HG03354 (cell line): ENCODE measurements around the gene CAMTA1.

Experiments
- ATAC-seq: cut with Tn5 transposase; IDR thresholded peaks from one replicate; pipeline ENCODE4 v1.9.1; 2021; ENCODE audit warnings: mild to moderate bottlenecking; ENCODE audit not compliant: unreplicated experiment, poor library complexity, severe bottlenecking

CAMTA1 gene

DNA sequence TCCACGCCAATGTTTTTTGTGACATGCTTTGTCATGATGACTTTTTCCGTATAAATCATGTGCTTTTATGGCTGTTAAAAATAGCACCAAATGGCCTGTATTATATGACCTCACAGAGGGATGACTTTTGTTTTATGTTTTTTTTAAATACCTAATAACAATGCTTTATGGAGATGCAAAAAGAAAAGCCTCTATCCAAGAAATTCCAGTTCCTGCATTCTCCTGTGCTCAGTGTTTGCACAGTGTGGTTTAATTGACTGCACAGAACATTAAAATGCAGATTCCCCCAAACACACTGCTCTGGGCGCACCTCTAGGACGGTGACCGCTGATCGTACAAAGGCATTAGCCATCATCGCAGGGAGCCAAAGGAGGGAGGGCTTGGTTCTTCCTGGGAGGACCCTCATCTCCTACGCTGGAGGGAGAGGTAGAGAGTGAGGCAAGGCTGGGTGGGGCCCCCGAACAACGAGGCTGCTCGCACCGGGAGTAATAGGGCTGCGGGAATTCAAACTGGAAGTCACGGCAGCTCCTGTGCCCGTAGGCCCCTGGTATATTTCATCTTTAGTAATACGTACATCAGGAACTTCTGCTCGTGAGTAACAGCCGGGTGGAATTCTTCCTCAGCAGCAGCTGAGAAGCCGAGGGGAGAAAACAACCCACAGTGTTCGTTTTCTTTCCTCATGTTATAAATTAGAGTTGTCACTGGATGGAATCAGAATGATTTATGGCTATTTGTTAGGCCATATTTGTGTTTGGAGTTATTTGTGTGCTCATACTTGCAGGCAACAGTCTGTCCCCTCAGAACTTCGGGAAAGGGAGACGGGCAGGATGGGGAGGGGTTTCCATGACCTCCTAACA is 465.6 kb downstream of the CAMTA1 start:
- ATAC-seq = no peak

DNA sequence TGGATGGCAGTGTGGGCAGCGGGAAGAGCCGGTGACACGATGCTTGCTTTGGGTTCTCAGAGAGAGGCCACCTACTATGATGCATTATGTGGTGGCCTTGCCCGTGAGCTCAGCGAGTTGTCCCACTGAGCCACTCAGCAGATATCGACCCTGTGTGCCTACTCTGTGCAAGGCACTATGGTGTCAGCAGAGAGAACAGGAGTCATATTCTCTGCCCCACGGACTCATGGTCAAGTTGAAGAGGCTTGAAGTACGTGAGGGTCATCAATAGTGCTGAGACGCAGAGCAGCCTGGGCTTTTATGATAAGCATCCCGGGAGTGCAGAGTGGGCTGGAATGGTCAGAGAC is 466.2 kb downstream of the CAMTA1 start:
- ATAC-seq = no peak

DNA sequence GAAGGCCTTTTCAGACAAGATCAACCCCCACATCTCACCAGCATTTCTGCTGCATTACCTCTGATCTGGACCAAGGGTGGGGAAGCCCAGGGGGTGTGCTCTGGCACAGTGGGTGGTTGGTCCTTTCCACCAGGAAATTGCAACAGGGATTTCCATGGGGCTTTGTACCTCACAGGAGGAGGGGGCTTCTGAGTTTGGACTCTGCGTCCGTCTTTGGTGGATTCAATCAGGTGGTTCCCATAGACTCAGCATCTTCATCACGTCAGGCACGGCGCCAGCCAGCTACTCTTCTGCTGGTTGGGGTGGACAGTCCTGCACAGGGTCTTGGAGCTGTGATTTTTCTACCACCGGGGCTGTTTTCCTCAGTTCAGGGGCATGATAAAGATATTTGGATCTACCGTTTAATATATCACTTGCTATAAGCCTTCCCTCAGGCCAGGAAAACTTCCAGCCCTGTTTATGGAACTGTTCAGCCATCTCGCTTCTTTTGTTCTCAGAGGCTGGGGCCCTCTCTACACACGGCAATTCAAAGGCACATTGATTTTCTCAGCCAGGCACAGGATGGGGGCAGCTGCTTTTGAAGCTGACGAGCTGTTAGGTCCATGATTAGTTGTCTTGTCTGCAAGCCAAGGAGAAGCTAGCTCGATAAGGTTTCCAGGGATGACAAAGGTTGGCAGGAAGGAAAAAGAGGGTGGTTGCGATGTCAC is 467.3 kb downstream of the CAMTA1 start:
- no peak for ATAC-seq

DNA sequence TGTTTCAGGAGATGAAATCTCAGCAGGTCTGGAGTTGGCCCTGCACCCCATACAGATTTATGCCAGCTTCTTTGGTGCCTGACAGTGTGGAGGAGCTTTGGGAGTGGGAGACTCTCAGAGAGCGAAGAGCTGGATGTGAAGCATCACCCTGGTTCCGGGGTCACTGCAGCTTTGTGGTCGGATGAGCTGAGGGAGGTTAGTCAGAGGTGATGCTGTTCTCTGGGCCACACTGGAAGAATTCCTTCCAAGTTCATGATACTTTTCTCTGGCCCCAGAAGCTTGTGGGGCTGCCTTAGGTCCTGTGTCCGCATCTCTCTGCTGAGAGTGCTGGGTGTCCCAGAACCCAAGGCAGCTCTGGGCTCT is 467.8 kb downstream of the CAMTA1 start:
- ATAC-seq = no peak

DNA sequence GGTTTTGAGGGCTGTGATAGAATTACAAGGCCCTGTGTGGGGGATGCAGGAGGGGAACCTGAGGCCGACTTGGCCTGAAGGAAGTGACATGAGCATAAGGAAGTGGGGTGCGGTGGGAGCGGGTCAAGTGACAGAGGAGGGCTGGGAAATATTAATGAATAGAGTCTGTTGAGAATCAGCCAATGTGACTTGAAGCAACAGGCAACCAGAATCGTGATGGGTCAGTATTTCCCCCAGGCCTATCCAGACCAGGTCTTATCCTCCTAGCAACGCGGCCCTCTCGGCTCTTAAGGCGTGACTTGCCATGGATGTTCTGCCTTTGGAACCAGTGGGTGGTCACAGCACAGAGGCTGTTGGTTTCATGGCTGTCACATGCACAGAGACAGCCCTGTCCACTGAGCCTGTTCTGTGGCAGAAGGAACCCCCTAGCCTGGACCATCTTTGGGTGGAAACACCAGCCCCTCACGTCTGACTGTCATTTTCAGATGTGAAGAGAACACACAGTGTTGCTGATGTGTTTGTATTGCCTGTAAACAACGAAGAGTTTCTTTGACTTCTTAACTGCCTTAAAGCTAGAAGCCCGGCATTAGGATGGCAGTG is 468.8 kb downstream of the CAMTA1 start:
- no peak for ATAC-seq

DNA sequence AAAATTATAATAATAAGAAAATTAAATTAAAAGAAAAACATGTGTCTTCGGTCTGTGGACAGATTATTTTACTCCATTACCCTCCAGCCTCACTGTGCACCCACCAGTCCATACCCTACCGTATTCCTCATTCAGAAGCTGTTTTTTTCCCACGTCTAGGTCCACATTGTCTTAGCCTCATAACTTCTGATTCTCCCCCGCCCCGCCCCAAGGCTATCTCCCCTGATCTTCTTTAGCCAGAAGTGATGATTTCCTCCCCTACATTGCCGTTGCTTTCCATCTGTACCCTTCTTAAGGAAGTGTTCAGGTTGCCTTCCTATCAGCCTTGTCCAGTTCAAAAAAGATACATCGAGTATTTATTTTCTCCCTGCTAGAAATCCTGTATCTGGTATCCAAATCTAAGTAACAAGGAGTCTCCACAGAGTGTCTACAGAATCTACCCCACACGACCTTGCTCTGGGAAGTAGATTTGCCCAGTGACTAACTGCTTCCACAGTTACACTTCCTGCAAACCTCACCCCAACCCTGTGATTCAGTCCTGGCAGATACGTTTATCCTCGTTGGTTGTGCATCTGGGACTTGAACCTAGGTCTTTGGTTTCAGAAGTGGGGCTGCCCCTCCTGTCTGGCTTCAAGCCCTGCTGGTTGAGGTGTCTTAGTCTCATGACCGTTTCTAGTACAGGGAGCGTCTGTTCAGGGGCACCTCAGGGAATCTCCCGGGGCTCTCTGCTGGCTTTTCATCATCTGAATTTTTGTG is 470.2 kb downstream of the CAMTA1 start:
- no peak for ATAC-seq

DNA sequence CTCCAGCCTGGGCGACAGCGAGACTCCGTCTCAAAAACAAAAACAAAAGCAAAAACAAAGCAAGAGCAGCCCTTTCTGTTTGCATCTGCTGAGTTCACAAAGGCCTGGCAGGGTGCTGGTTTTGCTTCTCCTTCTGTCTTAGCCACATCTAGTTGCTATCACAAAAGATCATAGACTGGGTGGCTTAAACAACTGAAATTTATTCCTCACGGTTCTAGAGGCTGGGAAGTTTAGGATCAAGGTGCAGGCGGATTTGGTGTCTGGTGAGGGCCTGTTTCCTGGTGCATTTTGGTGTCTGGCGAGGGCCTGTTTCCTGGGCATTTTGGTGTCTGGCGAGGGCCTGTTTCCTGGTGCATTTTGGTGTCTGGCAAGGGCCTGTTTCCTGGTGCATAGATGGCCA is 471.3 kb downstream of the CAMTA1 start:
- ATAC-seq = no peak

DNA sequence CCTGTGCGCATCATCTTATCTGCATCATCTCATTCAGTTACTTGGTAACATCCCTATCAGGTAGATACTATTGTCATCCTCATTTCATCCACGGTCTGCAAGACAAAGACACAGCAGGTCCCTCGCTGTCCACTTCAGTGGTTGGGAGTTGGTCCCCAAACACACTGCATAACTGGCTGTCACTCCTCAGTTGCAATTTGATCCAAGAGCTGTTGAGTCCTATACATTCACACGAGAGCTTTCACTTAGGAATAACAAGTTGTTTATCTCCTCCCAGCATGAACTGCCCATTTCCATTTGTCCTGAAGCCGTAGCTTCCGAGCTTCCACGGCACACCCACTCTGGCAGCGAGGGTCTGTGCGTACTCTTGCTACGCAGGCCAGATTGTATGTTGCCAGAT is 472.0 kb downstream of the CAMTA1 start:
- ATAC-seq = no peak

DNA sequence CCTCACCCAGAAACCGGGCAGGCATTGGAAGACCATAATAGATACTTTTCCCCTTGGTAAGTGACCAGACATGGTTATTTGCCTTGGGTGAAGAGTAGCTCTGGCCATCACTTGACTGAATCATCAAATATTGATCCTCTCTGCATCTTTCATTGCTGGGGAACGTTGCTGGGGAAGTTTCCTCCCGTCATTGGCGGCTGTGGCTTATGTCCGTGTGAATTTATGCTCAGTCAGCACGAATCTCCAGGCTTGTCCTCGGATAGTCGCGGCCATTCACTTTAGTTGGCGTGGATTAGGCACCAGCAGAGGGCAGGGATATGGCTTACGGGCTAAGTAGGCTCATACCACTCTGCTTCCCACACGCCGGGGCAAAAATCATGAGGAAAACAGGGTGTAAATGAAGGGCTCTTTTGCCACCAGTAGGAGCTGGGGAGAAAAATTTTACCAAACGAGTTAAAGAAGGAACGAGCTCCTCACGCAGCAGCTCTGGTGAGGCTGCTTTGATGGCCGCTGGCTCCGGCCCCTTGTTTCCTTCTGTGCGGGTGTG is 473.4 kb downstream of the CAMTA1 start:
- no peak for ATAC-seq

DNA sequence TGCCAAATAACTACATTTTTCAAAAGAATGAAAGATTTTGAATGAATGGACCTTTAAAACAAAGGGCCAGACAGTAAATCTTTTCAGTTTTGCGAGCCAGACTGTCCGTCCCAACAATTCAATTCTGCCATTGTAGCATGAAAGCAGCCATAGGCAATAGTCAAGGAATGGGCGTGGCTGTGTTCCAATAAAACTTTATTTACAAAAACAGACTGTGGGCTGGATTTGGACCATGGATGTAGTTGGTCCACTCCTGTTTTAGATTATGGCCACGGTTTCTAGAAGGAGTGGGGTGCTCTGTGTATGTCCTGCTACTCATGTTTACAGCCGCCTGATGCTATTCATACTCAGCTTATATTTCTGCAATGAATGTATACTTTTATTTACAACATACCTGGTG is 474.7 kb downstream of the CAMTA1 start:
- no peak for ATAC-seq

DNA sequence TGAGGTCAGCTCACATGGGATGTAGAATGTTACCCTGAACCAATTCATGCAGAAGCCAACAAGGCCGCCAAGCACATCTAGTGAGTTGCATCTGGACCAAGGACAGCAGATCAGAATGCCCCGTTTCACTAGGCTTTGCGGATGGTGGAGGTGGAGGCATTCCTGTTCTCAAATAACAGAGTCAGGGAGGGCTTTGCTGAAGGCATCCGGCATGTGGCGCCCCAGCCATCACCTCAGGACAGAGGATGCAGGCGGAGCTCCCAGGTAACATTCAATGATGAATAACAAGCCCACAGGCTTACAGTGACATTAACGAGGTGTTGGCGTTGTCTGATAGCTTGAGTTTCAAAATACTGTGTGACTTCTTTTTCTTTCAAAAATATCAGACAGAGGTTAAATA is 476.2 kb downstream of the CAMTA1 start:
- ATAC-seq = no peak

DNA sequence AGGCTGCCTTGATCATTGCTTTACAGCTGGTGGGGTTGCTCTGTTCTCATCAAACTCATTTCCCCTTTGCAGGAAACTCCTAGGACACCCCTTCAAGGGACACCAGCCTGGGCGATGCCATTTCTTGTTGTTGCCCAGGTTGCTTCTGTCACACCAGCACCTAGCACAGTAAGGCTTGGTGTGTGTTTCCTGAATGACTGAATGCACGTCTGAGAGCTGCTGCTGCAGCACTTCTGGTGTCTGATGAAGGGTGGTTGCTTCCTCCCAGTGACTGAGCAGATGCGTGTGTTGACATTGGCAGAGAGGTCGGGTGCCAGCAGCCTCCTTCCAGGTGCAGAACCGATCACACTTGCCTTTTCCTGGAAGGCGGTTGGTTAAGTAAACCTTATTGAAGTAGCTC is 477.4 kb downstream of the CAMTA1 start:
- no peak for ATAC-seq

DNA sequence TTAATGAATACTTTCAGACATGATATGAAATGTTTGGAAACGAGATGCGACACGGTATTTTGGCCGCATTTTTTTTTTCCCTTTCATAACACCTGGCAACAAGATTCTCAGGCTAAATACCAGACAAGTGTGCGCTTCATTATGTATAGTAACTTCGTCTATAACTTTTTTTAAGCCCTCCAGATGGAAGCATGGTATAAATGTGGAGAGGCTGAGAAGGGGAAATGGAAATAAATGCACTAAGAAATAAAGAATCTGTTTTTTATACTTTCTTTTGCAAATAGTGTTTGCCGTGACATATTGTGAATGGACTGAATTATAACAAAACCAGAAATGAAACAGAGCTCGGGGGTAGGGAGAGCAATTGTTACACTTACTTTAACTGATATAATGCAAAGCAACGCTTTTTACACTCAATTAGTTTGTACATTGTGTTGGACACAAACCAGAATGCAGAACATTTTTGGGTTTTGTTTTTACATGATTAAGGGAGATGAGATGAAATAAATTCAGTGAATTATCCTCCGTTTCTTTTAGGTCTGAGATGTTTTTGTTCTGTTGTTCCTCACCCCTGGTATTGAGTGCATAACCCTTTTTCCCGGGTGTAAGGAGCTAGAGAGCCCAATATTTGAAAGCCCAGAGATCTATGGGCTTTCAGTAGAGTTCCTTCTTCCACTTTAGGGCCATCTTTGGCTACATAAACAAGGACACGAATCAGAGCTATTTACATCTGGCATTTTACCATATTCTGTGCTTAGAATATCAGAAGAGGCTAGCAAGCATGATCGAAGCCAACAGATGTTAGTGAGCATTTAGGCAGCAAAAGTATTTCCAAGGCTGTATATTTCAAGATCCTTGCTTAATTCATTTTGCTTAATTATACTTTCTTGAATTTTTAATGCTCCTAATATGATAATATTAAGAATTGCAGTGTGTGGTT is 478.0 kb downstream of the CAMTA1 start:
- no peak for ATAC-seq

DNA sequence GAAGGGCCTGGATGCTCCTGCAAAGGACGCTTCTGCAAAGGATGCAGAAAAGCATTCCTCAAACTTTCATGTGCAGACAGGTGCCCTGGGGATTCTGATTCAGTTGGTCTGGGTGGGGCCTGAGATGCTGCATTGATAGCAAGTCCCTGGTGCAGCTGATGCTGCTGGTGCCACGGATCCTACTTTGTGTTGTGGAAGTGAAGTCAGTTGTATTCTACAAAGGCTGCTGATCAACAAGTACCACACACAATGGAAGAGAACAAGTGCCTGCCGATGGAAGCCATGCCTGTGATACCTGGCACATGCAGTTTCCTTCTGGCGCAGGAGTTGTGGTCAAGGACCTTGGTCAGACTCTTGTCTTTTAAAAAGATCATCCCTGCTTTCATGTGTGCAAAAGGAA is 478.8 kb downstream of the CAMTA1 start:
- ATAC-seq = no peak

DNA sequence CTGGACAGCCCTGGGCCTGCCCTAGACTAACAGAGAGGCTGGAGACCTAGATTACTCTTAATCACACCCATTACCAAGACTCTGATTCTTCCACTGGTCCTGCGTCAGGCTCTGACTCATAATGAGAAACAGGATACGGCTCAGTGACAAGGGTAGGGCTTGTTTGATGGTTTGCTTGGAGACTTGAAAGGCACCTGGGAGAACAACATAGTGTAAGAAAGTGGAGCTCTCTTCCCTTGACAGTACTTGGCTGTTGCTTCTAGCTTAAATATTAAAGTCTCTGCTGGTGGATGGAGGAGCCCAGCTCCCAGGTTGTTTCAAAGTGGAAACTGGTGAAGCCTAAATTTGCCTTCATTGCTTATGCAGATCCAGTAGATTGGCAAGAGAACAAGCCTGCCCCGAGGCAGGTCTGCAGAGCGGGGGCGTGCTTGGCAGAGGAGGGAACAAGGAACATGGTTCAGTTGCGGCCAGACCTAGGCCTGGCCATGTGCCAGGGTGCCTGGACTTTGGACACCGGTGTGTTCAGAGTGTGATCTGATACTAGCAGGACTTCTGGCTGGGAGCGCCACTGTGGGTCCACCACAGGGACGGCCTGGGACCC is 480.6 kb downstream of the CAMTA1 start:
- ATAC-seq = no peak

DNA sequence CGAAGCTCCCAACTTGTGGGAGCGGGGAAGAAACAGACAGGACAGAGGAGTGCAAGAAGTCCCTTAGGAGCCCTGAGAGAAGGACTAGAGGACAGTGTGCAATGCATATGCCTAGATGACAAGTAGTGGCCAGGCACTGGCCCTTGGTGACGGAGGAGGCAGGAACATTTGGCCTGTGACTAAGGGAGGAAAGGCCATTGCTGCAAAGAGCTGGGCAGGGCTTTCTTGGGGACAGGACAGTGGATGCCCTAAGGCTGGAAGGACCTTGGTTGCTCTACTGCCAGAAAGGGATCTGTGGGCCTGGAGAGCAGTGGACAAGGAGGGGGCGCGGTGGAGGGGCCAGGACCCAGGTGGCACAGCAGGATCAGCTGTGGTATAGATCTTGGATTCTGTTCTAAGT is 481.3 kb downstream of the CAMTA1 start:
- ATAC-seq = no peak

DNA sequence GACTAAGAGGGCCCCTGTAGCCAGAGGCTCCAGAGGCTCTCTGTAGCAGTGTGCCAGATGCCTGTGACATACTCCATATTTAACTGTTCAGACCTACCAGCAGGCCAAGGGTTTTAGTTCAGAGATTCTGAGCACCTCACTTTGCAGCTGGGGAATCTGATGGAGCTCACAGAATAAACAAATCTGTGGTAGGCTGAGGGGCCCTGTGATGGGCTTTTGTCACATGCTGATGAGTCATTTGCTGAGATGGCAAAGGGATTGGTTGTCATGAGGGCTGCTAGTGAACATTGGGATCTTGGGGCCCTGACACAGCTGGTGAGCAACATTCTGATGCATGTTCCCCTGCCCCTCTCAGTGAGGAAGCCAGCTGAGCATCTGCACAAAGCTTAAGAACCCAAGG is 482.2 kb downstream of the CAMTA1 start:
- no peak for ATAC-seq

DNA sequence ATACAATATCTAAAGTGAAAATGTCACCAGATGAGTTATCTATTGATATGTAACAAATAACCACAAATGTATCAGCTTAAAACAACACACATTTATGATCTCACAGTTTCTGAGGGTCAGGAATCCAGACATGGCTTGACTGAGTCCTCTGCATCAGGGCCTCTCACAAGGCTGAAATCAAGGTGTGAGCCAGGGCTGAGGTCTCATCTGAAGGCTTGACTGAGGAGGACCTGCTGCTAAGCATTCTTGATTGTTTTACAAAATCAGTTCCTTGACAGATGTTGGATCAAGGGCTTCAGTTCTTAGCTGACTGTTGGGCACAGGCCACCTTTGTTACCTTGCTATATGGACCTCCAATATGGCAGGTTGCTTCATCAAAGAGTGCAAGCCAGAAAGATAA is 483.7 kb downstream of the CAMTA1 start:
- ATAC-seq = no peak

DNA sequence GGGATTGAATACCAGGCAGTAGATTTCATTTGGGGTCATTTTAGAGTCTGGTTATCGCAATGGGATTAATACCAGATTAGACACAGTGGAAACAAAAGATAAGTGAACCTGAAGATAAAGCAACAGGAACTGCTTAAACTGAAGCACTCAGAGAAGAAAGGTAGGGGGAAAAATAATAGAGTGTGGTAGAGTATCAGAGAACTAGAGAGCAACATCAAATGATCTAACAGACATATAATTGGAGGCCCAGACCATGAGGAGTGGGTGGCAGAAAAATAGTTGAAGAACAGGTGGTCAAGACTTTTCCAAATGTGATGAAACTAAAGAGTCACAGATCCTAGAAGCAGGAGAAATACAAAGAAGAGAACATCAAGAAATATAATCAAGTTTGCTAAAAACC is 484.3 kb downstream of the CAMTA1 start:
- no peak for ATAC-seq
